Natural killer cell treated with Interleukin-12 subunit alpha and Interleukin-12 subunit beta and Interleukin-15 and Interleukin-18, amount 100 ng/mL, for 72 hours (primary cell): Measurements from ENCODE around the gene BTBD17. TPM values are rescaled to one million over a fixed set of nuclear protein-coding genes. Genes with fewer than 3 reads are reported as not detected.

Source experiments
- ATAC-seq, 2 donors: fragments of 150-1000 bp; cut with Tn5 transposase in 1 of 2; sonication (Bioruptor Pico), chemical (Tn5 transposase) in 1 of 2; 2 replicates each; pipeline ENCODE4 v1.10.0; 2021
- DNase-seq: peaks from one replicate; pipeline ENCODE4 v3.0.0; 2022; ENCODE audit warnings: low spot score
- H3K27ac Mint-ChIP-seq, 2 donors: 1 replicate in 1 of 2; 2 replicates in 1 of 2; pipeline ENCODE4 v1.8.0; 2022; ENCODE audit warnings: mixed read lengths in 2 of 2, mild to moderate bottlenecking in 1 of 2, moderate library complexity in 1 of 2
- H3K27me3 Mint-ChIP-seq, 2 donors: 1 replicate in 1 of 2; 2 replicates in 1 of 2; pipeline ENCODE4 v1.8.0; 2022; ENCODE audit warnings: mixed read lengths in 2 of 2
- H3K36me3 Mint-ChIP-seq: one replicate; pipeline ENCODE4 v1.8.0; 2022; ENCODE audit warnings: mixed read lengths
- H3K4me1 Mint-ChIP-seq, 2 donors: 1 replicate in 1 of 2; 2 replicates in 1 of 2; pipeline ENCODE4 v1.8.0; 2022; ENCODE audit warnings: low read depth in 2 of 2, mixed read lengths in 2 of 2, mild to moderate bottlenecking in 1 of 2
- H3K4me3 Mint-ChIP-seq: one replicate; pipeline ENCODE4 v1.8.0; 2022; ENCODE audit warnings: mixed read lengths
- H3K9me3 Mint-ChIP-seq: 2 replicates; pipeline ENCODE4 v1.8.0; 2022; ENCODE audit warnings: mixed read lengths
- total RNA-seq, 2 donors: library from RNA; stranded (reverse); gene quantifications; one replicate each; pipeline ENCODE4 v1.2.3, GENCODE V29; 2022

BTBD17 gene
- total RNA-seq, 2 donors from 2014 or later: not detected

DNA sequence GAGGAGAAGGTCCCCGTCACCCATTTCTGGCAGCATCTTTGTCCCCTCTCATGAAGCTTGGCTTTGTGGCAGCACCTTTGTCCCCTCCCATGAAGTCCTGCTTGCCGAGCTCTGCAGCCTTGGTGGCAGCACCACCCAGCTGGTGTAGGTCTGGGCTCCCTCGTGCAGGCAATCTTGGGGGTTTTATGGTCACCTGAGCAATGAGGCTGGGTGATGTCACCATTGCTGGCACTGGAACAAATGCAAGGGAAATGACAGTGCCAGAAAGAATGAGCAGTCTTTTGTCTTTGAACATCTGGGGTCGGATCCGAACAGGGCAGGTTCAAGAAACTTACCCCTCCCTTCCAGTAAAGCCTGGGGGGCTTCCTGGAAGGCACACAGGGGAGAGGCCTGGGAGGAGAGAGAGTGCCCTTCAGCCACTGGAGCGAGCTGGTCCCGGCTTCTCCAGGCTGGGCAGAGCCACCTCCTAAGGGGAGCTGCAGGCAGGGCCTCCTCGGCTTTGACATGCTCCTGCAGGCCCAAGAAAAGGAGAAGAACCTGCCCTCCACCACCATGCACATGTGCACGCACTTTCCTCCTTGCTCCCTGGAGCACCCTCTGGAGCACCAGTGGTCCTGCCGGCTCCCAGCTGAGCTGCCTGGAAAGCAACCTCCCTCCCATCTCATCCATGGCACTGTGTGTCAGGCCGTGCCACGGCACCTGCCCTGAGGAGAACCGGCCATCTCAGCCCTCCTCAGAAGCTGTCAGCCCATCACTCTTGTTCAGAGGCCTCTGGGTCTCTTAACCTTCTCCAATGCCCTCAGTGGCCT lies 16.0 kb downstream of the BTBD17 start:
- Mint-ChIP-seq H3K36me3 (no peaks in the 10 kb centered on the region), H3K27me3 (peaks cover 9 to 12% of the 10 kb centered on the region in 2 donors), H3K9me3 (no peaks in the 10 kb centered on the region), H3K4me1 (no peaks in the 10 kb centered on the region), H3K27ac (peak overlapping the region in 1 of 2 donors; percentile 50), H3K4me3 (no peak overlapping the region)
- DNase-seq (no peak), ATAC-seq (no peak)

- DNase-seq (no peak), ATAC-seq (no peak)
- Mint-ChIP-seq H3K27me3 (peaks cover 7 to 9% of the 10 kb centered on the region in 2 donors), H3K4me3 (no peak overlapping the region), H3K4me1 (no peaks in the 10 kb centered on the region), H3K36me3 (no peaks in the 10 kb centered on the region), H3K27ac (no peak overlapping the region), H3K9me3 (no peaks in the 10 kb centered on the region)
These were observed 17.0 kb downstream of the BTBD17 start for GRCh38 chr17:74344658-74345057.

DNA sequence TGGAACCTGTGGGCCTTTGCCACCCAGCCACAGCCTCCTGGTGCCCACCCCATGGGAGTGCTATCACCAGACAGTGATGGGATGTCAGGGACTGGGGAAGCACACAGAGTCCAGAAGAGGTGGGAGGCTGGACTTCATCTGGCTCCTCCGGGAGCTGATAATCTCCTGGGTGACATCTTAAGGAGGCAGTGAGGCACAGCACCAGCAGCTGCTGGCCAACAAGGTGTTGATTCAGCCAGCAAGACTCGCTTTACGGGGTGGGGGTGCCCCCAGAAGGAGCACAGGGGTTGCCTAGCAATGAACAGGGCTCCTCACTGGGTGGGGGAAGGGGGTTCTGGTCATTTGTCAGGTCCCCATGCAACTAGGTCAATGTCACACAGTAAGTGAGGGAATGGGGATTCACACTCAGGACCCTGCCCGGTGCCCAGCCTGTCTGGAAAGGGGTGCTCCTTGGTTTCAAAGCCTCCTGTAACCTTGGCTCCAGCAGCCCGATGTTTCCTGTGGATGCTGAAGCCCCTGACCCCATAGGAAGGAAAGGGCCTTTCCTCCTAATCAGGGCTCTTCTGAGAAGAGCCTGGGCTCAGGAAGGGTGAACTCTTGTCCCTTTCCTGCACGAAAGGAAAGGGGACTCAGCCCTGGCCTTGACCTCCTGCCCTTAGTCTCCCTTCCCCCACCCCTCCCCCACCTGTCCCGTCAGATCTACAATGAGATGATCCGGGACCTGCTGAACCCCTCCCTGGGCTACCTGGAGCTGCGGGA lies 18.0 kb downstream of the BTBD17 start:
- no peaks in the 10 kb centered on the region for H3K9me3 Mint-ChIP-seq
- H3K36me3 Mint-ChIP-seq: no peaks in the 10 kb centered on the region
- no peak overlapping the region for H3K4me3 Mint-ChIP-seq
- no peak overlapping the region for H3K27ac Mint-ChIP-seq
- no peaks in the 10 kb centered on the region for H3K4me1 Mint-ChIP-seq
- peaks cover 6 to 7% of the 10 kb centered on the region in 2 donors for H3K27me3 Mint-ChIP-seq
- ATAC-seq (no peak), DNase-seq (no peak)

GRCh38 chr17:74343121-74343520 lies 18.5 kb downstream of the BTBD17 start:
- no peaks in the 10 kb centered on the region for H3K4me1 Mint-ChIP-seq
- no peak overlapping the region for H3K4me3 Mint-ChIP-seq
- H3K9me3 Mint-ChIP-seq: no peaks in the 10 kb centered on the region
- H3K27me3 Mint-ChIP-seq: peaks cover 2 to 3% of the 10 kb centered on the region in 2 donors
- no peak overlapping the region for H3K27ac Mint-ChIP-seq
- no peaks in the 10 kb centered on the region for H3K36me3 Mint-ChIP-seq
- DNase-seq (no peak), ATAC-seq (no peak)

DNA sequence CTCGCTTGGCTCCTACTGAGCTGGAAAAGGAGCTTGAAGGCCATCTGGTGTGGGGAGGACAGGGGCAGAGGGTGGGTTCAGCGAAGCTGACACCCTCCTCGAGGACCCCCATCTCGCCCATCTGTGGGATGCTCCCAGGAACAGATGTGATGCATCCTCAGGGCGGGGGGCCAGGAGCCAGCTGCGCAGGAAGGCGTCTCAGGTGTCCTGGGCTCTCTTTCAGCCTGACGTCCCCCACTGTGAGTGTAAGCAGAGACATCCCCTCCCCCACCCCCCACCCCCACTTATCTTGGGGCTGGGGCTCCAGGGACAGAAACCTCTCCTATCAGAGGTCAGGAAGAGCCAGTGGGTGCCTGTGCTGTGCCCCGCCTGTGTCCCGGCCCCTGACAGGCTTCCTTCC lies 19.4 kb downstream of the BTBD17 start:
- DNase-seq (no peak), ATAC-seq (no peak)
- Mint-ChIP-seq H3K27ac (no peak overlapping the region), H3K27me3 (no peaks in the 10 kb centered on the region), H3K9me3 (no peaks in the 10 kb centered on the region), H3K4me1 (no peaks in the 10 kb centered on the region), H3K36me3 (no peaks in the 10 kb centered on the region), H3K4me3 (no peak overlapping the region)

- no peak for DNase-seq
- H3K4me1 Mint-ChIP-seq: no peaks in the 10 kb centered on the region
- no peaks in the 10 kb centered on the region for H3K9me3 Mint-ChIP-seq
- no peak overlapping the region for H3K27ac Mint-ChIP-seq
- no peaks in the 10 kb centered on the region for H3K36me3 Mint-ChIP-seq
- no peak overlapping the region for H3K4me3 Mint-ChIP-seq
- no peak for ATAC-seq
- no peaks in the 10 kb centered on the region for H3K27me3 Mint-ChIP-seq
These were observed 21.1 kb downstream of the BTBD17 start for GRCh38 chr17:74340470-74341023.

GRCh38 chr17:74339537-74340195 lies 22.0 kb downstream of the BTBD17 start:
- Mint-ChIP-seq H3K9me3 (no peaks in the 10 kb centered on the region), H3K4me1 (no peaks in the 10 kb centered on the region), H3K36me3 (no peaks in the 10 kb centered on the region), H3K27ac (no peak overlapping the region), H3K27me3 (no peaks in the 10 kb centered on the region), H3K4me3 (no peak overlapping the region)
- no peak for DNase-seq
- ATAC-seq: no peak

GRCh38 chr17:74337834-74338500 lies 23.7 kb downstream of the BTBD17 start:
- Mint-ChIP-seq H3K4me1 (no peaks in the 10 kb centered on the region), H3K36me3 (no peaks in the 10 kb centered on the region), H3K4me3 (no peak overlapping the region), H3K9me3 (no peaks in the 10 kb centered on the region), H3K27me3 (no peaks in the 10 kb centered on the region), H3K27ac (no peak overlapping the region)
- ATAC-seq: no peak
- DNase-seq: no peak

GRCh38 chr17:74336307-74336706 lies 25.4 kb downstream of the BTBD17 start:
- no peak for DNase-seq
- no peaks in the 10 kb centered on the region for H3K4me1 Mint-ChIP-seq
- H3K4me3 Mint-ChIP-seq: no peak overlapping the region
- H3K36me3 Mint-ChIP-seq: no peaks in the 10 kb centered on the region
- no peaks in the 10 kb centered on the region for H3K9me3 Mint-ChIP-seq
- ATAC-seq: no peak
- no peak overlapping the region for H3K27ac Mint-ChIP-seq
- no peaks in the 10 kb centered on the region for H3K27me3 Mint-ChIP-seq

DNA sequence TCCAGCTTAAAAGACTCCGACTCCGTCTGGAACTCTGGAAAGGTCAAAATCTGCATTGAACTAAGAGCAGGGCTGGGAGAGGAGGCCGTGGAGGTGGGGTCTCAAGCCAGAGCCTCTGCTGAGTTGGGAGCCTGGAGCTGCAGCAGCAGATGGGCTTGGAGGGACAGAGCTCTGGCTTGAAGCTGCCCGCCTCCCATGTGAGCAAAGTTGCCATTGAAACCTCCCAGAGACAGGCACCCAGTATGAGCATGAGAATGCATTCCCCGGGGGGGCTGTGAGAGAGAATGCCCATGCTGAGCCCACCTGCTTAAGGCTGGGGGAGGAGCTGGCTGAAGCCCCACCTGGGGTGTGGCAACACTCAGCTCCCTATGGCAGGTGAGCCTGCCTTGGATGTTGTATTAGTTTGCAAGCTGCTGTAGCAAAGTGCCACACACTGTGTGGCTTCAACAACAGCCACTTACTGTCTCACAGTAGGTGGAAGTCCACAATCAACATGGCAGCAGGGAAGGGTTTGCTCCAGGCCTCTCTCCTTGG lies 26.1 kb downstream of the BTBD17 start:
- Mint-ChIP-seq H3K9me3 (no peaks in the 10 kb centered on the region), H3K36me3 (no peaks in the 10 kb centered on the region), H3K27ac (no peak overlapping the region), H3K4me3 (no peak overlapping the region), H3K4me1 (no peaks in the 10 kb centered on the region), H3K27me3 (no peaks in the 10 kb centered on the region)
- no peak for DNase-seq
- no peak for ATAC-seq

DNA sequence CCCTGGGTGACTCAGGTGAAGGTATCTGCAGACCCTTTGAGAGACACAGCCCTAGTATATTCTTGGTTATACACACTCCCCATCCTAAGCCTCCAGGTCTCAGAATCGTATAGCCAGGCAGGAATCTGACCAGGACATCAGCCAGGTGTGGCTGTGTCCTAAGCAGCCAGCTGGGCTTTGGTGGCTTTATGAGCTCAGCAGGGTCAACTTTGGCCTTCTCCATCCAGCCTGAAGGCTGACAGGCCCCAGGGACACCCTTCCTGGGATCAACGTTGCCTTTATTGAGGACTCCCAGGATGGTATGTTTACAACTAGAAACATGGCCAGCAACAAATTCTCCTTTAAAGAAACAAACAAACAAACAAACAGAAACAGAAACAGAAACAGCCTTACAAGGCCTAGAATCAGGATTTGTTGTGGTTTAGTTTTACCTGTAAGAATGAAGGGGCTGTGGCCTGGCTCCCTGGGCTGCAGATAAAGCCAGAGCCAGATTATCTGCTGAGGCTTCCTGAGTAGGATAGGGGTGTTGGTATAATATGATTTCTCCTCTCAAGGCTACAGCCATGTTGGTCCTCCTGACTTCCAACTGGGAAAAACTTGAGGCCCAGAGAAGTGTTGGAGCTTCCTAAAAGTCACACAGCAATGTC lies 27.2 kb downstream of the BTBD17 start:
- Mint-ChIP-seq H3K4me1 (peaks cover 2 to 3% of the 10 kb centered on the region in 2 donors), H3K9me3 (no peaks in the 10 kb centered on the region), H3K27ac (no peak overlapping the region), H3K27me3 (no peaks in the 10 kb centered on the region), H3K4me3 (no peak overlapping the region), H3K36me3 (no peaks in the 10 kb centered on the region)
- DNase-seq (no peak), ATAC-seq (no peak)

DNA sequence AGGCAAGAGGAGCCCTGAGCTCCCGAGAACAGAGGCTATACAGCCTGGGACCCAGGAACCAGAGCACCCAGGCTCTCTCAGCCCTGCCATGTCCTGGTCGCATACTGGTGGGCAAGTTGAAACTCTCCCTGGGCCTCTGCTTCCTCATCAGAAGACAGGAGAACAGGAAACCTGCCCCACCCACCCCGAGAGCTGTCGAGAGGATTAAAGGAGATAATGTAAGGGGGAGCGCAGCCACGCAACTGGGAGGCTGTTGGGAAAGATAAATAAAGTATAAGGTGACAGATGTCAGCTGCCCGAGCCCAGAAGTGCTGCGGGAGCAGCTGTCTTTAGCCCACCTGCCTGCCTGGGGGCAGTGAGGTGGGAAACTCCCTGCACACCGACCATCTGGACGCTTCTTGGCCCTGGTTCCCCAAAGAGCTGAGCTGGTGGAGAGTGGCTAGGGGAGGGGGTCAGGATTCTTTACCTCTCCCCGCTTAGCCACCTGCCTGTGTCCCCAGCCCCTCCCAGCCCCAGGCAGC lies 28.8 kb downstream of the BTBD17 start:
- H3K4me3 Mint-ChIP-seq: no peak overlapping the region
- H3K27me3 Mint-ChIP-seq: no peaks in the 10 kb centered on the region
- no peaks in the 10 kb centered on the region for H3K9me3 Mint-ChIP-seq
- H3K27ac Mint-ChIP-seq: no peak overlapping the region
- ATAC-seq (no peak), DNase-seq (no peak)
- peaks cover 13% of the 10 kb centered on the region in 2 donors for H3K4me1 Mint-ChIP-seq
- no peaks in the 10 kb centered on the region for H3K36me3 Mint-ChIP-seq
